Epithelial cell of proximal tubule (primary cell): ENCODE data around the gene PRKD3. TPM values are rescaled to one million over a fixed set of nuclear protein-coding genes. Genes with fewer than 3 reads are reported as not detected.
"Not testable (repeated sequence)": the region's sequence is repeated elsewhere in the genome, so short reads cannot be mapped to it uniquely, and the experiment has no call there.

Source experiments
- DNase-seq: peaks from one replicate; pipeline ENCODE4 v3.0.0-alpha.2; 2011; ENCODE audit warnings: low read depth
- H3K4me3 ChIP-seq: 2 replicates; pipeline ENCODE4 v1.5.1; 2011; ENCODE audit warnings: low read depth, mild to moderate bottlenecking, low read length
- total RNA-seq: library from RNA; depleted of rRNA; stranded (reverse); fragments of >200 nt; gene quantifications from 2 replicates; pipeline ENCODE4 v1.2.3, GENCODE V29; 2015
- TF ChIP-seq, protein P1 (sequence below): conservative IDR thresholded peaks from 2 replicates; pipeline ENCODE4 v1.5.1; 2012; ENCODE audit warnings: low read depth, mild to moderate bottlenecking, low read length

PRKD3 gene
- total RNA-seq, 1 donor from 2014 or later, result 31.8 TPM

DNA sequence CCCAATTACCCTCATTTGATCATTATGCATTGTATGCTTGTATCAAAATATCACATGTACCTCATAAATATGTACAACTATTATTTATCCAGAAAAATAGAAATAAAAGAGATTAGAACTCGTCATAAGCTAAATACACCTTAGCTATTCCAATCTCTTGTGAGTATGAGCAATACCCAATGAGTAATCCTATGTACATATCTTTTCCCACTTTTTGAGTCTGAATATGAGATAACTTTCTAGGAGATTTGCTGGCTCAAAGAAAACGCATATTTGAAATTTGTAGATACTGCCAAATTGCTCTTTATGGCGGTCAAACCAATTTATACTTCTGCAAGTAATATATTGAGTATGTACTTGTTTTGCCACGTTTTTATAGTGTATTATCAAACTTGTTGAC lies 24.1 kb downstream of the PRKD3 start:
- no peak for DNase-seq

DNA sequence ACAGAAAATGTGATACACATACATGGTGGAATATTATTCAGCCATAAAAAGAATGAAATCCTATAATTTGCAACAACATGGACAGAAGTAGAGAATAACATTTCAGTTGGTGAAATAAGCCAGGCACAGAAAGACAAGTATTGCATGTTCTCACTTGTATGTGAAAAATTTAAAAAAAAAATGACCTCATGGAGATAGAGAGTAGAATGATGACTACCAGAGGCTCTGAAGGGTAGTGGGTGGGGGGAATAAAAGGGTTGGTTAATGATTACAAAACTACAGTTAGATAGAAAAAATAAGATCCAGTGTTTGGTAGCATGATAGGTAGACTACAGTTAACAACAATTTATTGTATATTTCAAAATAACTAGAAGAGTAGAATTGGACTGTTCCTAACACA lies 24.5 kb downstream of the PRKD3 start:
- TF ChIP-seq, protein P1, sequence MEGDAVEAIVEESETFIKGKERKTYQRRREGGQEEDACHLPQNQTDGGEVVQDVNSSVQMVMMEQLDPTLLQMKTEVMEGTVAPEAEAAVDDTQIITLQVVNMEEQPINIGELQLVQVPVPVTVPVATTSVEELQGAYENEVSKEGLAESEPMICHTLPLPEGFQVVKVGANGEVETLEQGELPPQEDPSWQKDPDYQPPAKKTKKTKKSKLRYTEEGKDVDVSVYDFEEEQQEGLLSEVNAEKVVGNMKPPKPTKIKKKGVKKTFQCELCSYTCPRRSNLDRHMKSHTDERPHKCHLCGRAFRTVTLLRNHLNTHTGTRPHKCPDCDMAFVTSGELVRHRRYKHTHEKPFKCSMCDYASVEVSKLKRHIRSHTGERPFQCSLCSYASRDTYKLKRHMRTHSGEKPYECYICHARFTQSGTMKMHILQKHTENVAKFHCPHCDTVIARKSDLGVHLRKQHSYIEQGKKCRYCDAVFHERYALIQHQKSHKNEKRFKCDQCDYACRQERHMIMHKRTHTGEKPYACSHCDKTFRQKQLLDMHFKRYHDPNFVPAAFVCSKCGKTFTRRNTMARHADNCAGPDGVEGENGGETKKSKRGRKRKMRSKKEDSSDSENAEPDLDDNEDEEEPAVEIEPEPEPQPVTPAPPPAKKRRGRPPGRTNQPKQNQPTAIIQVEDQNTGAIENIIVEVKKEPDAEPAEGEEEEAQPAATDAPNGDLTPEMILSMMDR, result no peak
- no peak overlapping the region for H3K4me3 ChIP-seq
- DNase-seq, result no peak

More for the DNA sequence above, 24.1 kb downstream of the PRKD3 start:
- TF ChIP-seq, protein P1, result no peak
- H3K4me3 ChIP-seq, result no peak overlapping the region

DNA sequence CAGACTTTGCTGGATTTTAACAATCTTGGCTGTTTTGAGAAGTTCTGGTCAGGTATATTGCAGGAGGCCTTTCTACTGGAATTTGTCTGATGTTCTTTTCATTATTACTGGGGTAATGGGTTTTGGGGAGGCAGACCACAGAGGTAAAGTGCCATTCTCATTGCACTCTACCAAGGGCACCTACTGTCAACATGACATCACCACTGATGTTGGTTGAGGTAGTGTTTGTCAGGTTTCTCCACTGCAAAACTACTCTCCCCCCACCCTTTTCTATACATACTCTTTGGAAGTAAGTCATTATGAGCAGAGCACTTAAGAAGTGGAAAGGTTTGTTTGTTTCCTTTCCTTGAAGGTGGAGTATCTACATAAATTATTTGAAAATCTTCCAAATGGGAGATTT lies 27.0 kb downstream of the PRKD3 start:
- TF ChIP-seq, protein P1, result no peak
- no peak for DNase-seq
- H3K4me3 ChIP-seq, result no peak overlapping the region

DNA sequence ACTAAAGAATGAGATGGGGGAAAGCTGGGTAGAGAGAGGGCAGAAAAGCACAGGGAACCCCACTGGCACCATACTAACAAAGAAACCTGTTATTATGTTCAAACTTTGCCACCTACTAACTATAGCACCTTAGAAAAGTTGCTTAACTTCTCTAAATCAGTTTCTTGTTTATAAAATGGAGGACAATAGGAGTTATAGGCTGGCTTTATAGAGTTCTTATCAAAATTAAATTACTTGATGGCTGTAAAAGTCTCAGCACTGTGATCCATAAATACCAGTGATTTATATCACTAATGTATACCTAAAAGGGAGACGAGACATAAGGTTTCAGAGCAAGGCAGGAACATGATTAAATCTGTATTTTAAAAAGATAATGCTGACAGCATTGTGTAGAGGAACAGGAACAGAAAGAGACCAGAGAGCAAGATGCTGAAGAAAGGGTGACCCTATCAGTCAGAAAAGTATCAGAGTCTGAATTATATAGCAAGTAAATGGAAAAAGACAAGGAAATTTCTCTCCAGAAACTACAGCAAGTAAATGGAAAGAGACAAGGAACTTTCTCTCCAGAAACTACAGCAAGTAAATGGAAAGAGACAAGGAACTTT lies 29.1 kb downstream of the PRKD3 start:
- TF ChIP-seq, protein P1, result no peak
- no peak overlapping the region for H3K4me3 ChIP-seq
- DNase-seq, result no peak

DNA sequence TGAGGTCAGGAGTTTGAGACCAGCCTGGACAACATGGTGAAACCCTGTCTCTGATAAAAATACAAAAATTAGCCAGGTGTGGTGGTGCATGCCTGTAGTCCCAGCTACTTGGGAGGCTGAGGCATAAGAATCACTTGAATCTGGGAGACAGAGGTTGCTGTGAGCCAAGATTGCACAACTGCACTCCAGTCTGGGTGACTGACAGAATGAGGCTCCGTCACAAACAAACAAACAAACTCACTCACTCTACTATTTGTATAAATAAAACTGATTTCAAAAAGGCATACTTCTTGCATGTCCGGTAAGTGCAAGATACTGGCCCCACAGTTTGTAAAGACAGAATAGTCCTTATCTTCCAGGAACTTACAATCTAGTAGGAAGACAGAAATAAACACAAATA lies 29.8 kb downstream of the PRKD3 start:
- not testable (repeated sequence) for DNase-seq, H3K4me3 ChIP-seq

DNA sequence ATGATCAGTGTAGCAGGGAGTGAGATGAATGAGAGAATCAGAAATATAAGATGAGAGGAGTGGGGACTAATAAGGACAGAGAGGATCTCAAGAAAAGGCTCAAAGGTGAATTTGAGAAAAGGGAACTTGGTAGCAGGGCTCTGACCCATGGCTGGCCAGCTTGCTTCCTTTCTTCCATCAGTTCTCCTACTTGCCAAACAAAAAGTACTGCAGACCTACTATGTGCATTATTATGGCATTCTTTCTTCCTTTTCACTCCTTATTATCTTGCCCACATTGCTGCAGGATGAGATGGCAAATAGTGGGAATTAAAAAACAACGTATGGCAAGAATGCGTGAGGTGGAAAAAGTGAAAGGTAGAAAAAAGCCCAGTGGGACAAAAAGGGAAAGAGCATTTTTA lies 33.0 kb downstream of the PRKD3 start:
- TF ChIP-seq, protein P1, result no peak
- no peak for DNase-seq
- H3K4me3 ChIP-seq, result no peak overlapping the region

DNA sequence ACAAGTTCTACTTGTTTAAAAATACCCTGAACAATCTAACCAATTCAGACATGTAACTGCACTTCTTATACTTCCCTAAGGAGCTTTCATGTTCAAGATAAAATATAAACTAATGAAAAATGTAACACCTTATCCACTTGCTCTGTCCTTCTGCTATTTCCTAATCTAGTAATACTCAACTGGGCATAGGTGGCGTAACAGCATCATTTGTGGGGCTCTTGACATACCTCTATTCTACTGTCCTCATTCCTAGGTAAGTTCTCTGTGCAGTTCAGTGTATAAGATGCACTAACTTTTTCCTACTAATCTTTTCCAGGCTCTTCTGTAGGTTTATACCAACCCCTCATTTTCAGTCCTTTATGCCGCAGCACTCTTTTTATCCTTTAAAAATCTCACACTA lies 36.7 kb downstream of the PRKD3 start:
- no peak overlapping the region for H3K4me3 ChIP-seq
- no peak for DNase-seq
- TF ChIP-seq, protein P1, result peak; percentile 35

DNA sequence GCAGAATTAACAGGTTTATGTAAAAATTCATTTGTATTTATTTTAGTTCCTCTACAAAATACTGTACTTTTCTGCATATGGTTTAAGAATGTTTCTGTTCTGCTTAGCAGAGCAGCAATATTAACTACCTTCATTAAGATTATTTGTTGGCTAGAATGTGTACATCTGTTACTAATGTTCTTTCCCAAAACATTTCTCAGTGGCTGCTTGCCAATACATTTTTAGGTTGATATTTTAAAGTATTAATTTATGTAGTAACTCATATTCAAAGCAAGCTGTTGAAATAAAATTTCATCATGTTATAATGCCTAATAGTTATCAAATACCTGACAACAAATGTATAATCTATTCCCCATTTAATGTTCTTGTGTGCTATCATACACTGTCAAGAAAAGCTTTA lies 40.3 kb downstream of the PRKD3 start:
- TF ChIP-seq, protein P1, result no peak

More for the DNA sequence above, 40.3 kb downstream of the PRKD3 start:
- DNase-seq, result no peak
- H3K4me3 ChIP-seq, result no peak overlapping the region
